SK-N-SH (cell line): ENCODE results near the gene NTHL1. TPM values are rescaled to one million over a fixed set of nuclear protein-coding genes. Genes with fewer than 3 reads are reported as not detected.

Source experiments
- CTCF ChIA-PET: fragments of 300-600, 350-600 bp; formaldehyde crosslinking; extraction: SDS; loops from one replicate; lab custom pipeline; 2021; lab: Yijun Ruan, JAX
- POLR2A ChIA-PET: fragments of 350-600 bp; sonication (Branson Sonifier 250); formaldehyde crosslinking; extraction: SDS; loops from one replicate; lab custom pipeline; 2020; ENCODE audit warnings: antibody characterized with exemption, inconsistent platforms; lab: Yijun Ruan, JAX
- DNase-seq: peaks from one replicate; pipeline ENCODE4 v3.0.0; 2012
- H2AFZ ChIP-seq: fragments of 200-600 bp; sonication (generic); 2 replicates; pipeline ENCODE4 v1.8.1; 2016; ENCODE audit warnings: antibody characterized with exemption, mild to moderate bottlenecking, low read depth
- H3F3A ChIP-seq: fragments of 200-600 bp; sonication (generic); replicated peaks from 2 replicates; pipeline ENCODE3; 2016; ENCODE audit warnings: antibody characterized with exemption, mild to moderate bottlenecking; ENCODE audit not compliant: insufficient read depth
- H3K27ac ChIP-seq, 2 experiments: fragments of 200-500 bp in 1 of 2; fragments of 200-600 bp in 1 of 2; sonication (Bioruptor generic) in 1 of 2; sonication (generic), shearing (Covaris generic) in 1 of 2; 2 replicates each; pipeline versions ENCODE4 v1.5.1 to v1.6.1; 2014 to 2016; ENCODE audit warnings: low read depth in 2 of 2, inconsistent platforms in 1 of 2, low read length in 1 of 2, mild to moderate bottlenecking in 1 of 2, mixed read lengths in 1 of 2
- H3K27me3 ChIP-seq: fragments of 200-600 bp; sonication (generic), shearing (Covaris generic); 2 replicates; pipeline ENCODE4 v1.6.1; 2016; ENCODE audit warnings: mixed run types; ENCODE audit not compliant: insufficient read depth
- H3K36me3 ChIP-seq, 2 experiments: fragments of 200-500 bp in 1 of 2; fragments of 200-600 bp in 1 of 2; sonication (Bioruptor generic) in 1 of 2; sonication (generic) in 1 of 2; replicated peaks in 1 of 2; 2 replicates each; pipeline versions ENCODE3 to v1.5.1; 2014 to 2016; ENCODE audit warnings: low read length in 1 of 2, mild to moderate bottlenecking in 1 of 2; ENCODE audit not compliant: insufficient read depth in 2 of 2, control insufficient read depth in 1 of 2
- H3K4me1 ChIP-seq, 2 experiments: fragments of 200-500 bp in 1 of 2; fragments of 200-600 bp in 1 of 2; sonication (Bioruptor generic) in 1 of 2; sonication (generic), shearing (Covaris generic) in 1 of 2; 2 replicates each; pipeline versions ENCODE4 v1.5.1 to v1.6.1; 2014 to 2016; ENCODE audit warnings: low read depth in 1 of 2, low read length in 1 of 2, mixed run types in 1 of 2; ENCODE audit not compliant: insufficient read depth in 2 of 2, control insufficient read depth in 1 of 2
- H3K4me2 ChIP-seq: fragments of 200-600 bp; sonication (generic), shearing (Covaris generic); 2 replicates; pipeline ENCODE4 v1.6.1; 2017; ENCODE audit warnings: mixed run types
- H3K4me3 ChIP-seq, 2 experiments: fragments of 200-500 bp in 1 of 2; fragments of 200-600 bp in 1 of 2; sonication (Bioruptor generic) in 1 of 2; sonication (generic), shearing (Covaris generic) in 1 of 2; 2 replicates each; pipeline versions ENCODE4 v1.5.1 to v1.8.1; 2014 to 2016; ENCODE audit warnings: low read depth in 2 of 2, inconsistent platforms in 1 of 2, low read length in 1 of 2, mild to moderate bottlenecking in 1 of 2, mixed read lengths in 1 of 2, moderate library complexity in 1 of 2
- H3K79me2 ChIP-seq: fragments of 200-600 bp; sonication (generic); 2 replicates; pipeline ENCODE4 v1.8.1; 2017; ENCODE audit warnings: mild to moderate bottlenecking; ENCODE audit not compliant: insufficient read depth
- H3K9ac ChIP-seq: fragments of 200-600 bp; sonication (generic); 2 replicates; pipeline ENCODE4 v1.6.1; 2017; ENCODE audit warnings: mixed run types
- H3K9me2 ChIP-seq: fragments of 200-600 bp; sonication (generic); 2 replicates; pipeline ENCODE4 v1.6.1; 2017; ENCODE audit warnings: mixed run types
- H3K9me3 ChIP-seq: fragments of 200-600 bp; sonication (generic); 2 replicates; pipeline ENCODE4 v1.6.1; 2017; ENCODE audit warnings: mixed run types, mild to moderate bottlenecking, moderate library complexity
- H4K20me1 ChIP-seq: fragments of 200-600 bp; sonication (generic); 2 replicates; pipeline ENCODE4 v1.6.1; 2017; ENCODE audit warnings: mild to moderate bottlenecking, mixed run types; ENCODE audit not compliant: insufficient read depth
- GABPA ChIP-seq: IDR thresholded peaks from 2 replicates; pipeline ENCODE4 v1.4.0; 2012; ENCODE audit warnings: low read depth, mild to moderate bottlenecking
- JUND ChIP-seq: IDR thresholded peaks from 2 replicates; pipeline ENCODE4 v1.4.0; 2012
- MXI1 ChIP-seq: IDR thresholded peaks from 2 replicates; pipeline ENCODE4 v1.6.1; 2012; ENCODE audit warnings: mild to moderate bottlenecking, low read depth, low read length, improper control_type of control experiment
- NFIC ChIP-seq: IDR thresholded peaks from 2 replicates; pipeline ENCODE4 v1.4.0; 2012; ENCODE audit warnings: borderline replicate concordance
- POLR2AphosphoS5 ChIP-seq: IDR thresholded peaks from 2 replicates; pipeline ENCODE4 v1.6.1; 2012; ENCODE audit warnings: low read depth, low read length
- RCOR1 ChIP-seq: fragments of 150-350 bp; IDR thresholded peaks from 2 replicates; pipeline ENCODE4 v1.6.1; 2017; ENCODE audit warnings: antibody characterized with exemption, low read length
- RFX5 ChIP-seq: IDR thresholded peaks from 2 replicates; pipeline ENCODE4 v1.6.1; 2012; ENCODE audit warnings: mild to moderate bottlenecking, improper control_type of control experiment, low read length
- RXRA ChIP-seq: IDR thresholded peaks from 2 replicates; pipeline ENCODE4 v1.4.0; 2012; ENCODE audit warnings: low read depth, mild to moderate bottlenecking, borderline replicate concordance
- USF1 ChIP-seq: IDR thresholded peaks from 2 replicates; pipeline ENCODE4 v1.4.0; 2012; ENCODE audit warnings: low read depth, borderline replicate concordance
- WGBS: methylation state at CpG from one replicate; pipeline ENCODE4 v1.1.6; 2017; ENCODE audit warnings: low lambda C conversion rate; 5-methylcytosine and 5-hydroxymethylcytosine counted together
- polyA plus RNA-seq, 3 experiments: library from polyadenylated mRNA; depleted of rRNA; stranded (reverse); fragments of >200 nt; gene quantifications; 2 replicates each; pipeline ENCODE4 v1.2.3, GENCODE V29; 2012
- TF ChIP-seq, protein P1 (sequence below): IDR thresholded peaks from 2 replicates; pipeline ENCODE4 v1.6.1; 2012; ENCODE audit warnings: mild to moderate bottlenecking, low read depth, low read length, moderate library complexity

Gene NTHL1
- polyA plus RNA-seq, 1 of the 3 experiments (the other 2 are of a cell fraction), result 77.3 TPM

- no peak for DNase-seq
- CTCF ChIA-PET, result interaction anchor here (1.0 to 1.5 kb wide), 4 partner anchors 10 to 141 kb away, joined by 3 to 4 read pairs (median 4); partner anchors contain the start of gene SYNGR3
- WGBS, result 93% methylated on average over 21 of the region's 28 CpGs
- H3K4me2 ChIP-seq, result no peak overlapping the region
- peaks cover 31% of the 10 kb centered on the region; the same call in 1 of the 2 replicates for H3K79me2 ChIP-seq
- no peaks in the 10 kb centered on the region for H3K9me3 ChIP-seq
- peaks cover 6 to 16% of the 10 kb centered on the region in 2 experiments; a peak in 2 of 4 replicates for H3K4me1 ChIP-seq
- H3K36me3 ChIP-seq, result peaks cover 8 to 58% of the 10 kb centered on the region in 2 experiments
- H4K20me1 ChIP-seq, result peaks cover 31% of the 10 kb centered on the region
- TF ChIP-seq USF1, result no peak
- TF ChIP-seq JUND, result no peak
- no peak for TF ChIP-seq GABPA
- TF ChIP-seq RXRA, result no peak
- TF ChIP-seq NFIC, result no peak
- TF ChIP-seq, protein P1, sequence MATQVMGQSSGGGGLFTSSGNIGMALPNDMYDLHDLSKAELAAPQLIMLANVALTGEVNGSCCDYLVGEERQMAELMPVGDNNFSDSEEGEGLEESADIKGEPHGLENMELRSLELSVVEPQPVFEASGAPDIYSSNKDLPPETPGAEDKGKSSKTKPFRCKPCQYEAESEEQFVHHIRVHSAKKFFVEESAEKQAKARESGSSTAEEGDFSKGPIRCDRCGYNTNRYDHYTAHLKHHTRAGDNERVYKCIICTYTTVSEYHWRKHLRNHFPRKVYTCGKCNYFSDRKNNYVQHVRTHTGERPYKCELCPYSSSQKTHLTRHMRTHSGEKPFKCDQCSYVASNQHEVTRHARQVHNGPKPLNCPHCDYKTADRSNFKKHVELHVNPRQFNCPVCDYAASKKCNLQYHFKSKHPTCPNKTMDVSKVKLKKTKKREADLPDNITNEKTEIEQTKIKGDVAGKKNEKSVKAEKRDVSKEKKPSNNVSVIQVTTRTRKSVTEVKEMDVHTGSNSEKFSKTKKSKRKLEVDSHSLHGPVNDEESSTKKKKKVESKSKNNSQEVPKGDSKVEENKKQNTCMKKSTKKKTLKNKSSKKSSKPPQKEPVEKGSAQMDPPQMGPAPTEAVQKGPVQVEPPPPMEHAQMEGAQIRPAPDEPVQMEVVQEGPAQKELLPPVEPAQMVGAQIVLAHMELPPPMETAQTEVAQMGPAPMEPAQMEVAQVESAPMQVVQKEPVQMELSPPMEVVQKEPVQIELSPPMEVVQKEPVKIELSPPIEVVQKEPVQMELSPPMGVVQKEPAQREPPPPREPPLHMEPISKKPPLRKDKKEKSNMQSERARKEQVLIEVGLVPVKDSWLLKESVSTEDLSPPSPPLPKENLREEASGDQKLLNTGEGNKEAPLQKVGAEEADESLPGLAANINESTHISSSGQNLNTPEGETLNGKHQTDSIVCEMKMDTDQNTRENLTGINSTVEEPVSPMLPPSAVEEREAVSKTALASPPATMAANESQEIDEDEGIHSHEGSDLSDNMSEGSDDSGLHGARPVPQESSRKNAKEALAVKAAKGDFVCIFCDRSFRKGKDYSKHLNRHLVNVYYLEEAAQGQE, result no peak
- no peak for TF ChIP-seq MXI1
- no peak for TF ChIP-seq RFX5
- no peak for TF ChIP-seq RCOR1
- TF ChIP-seq POLR2AphosphoS5, result no peak
- H3K4me3 ChIP-seq, result no peak overlapping the region
- no peak overlapping the region for H3K27ac ChIP-seq
- H3K27me3 ChIP-seq, result no peaks in the 10 kb centered on the region
- POLR2A ChIA-PET, result no interaction called here
- peaks cover 19% of the 10 kb centered on the region for H3F3A ChIP-seq
- no peak overlapping the region for H2AFZ ChIP-seq
- H3K9me2 ChIP-seq, result no peaks in the 10 kb centered on the region
- H3K9ac ChIP-seq, result no peak overlapping the region
Observed at GRCh38 chr16:1999866-2000514, 47.6 kb downstream of the NTHL1 start.
